HepG2 (cell line): ENCODE measurements around the gene TEX48. TPM values are rescaled to one million over a fixed set of nuclear protein-coding genes. Genes with fewer than 3 reads are reported as not detected.

ENCODE experiments used
- ATAC-seq: fragments of 200-7000 bp; cut with Tn5 transposase; 3 replicates; pipeline ENCODE4 v1.9.1; 2020; ENCODE audit warnings: mild to moderate bottlenecking, moderate library complexity
- BruUV-seq: library from RNA; stranded (reverse); fragments of 400-500 nt; replicated peaks from 2 replicates; lab custom pipeline; 2021; lab: Mats Ljungman, UMichigan
- CTCF ChIA-PET: fragments of 300-600 bp; formaldehyde crosslinking; extraction: SDS; loops from one replicate; lab custom pipeline; 2021; ENCODE audit warnings: low total read pairs, inconsistent platforms, low intra/inter-chr PET ratio; lab: Yijun Ruan, JAX
- POLR2A ChIA-PET: fragments of 350-600 bp; sonication (Branson Sonifier 250); formaldehyde crosslinking; loops from one replicate; lab custom pipeline; 2020; ENCODE audit warnings: antibody characterized with exemption, inconsistent platforms; lab: Yijun Ruan, JAX
- DNase-seq: peaks from one replicate; pipeline ENCODE4 v3.0.0-alpha.2; 2015; ENCODE audit warnings: low spot score
- FAIRE-seq: peaks from 3 replicates; lab custom pipeline; 2011; peaks lifted over from hg19 to GRCh38; lab: Jason Lieb, UNC
- H2AFZ ChIP-seq: one replicate; pipeline ENCODE4 v1.6.1; 2011; ENCODE audit warnings: low read length, inconsistent platforms
- H3K27ac ChIP-seq: fragments of 300-600 bp; 3 replicates; pipeline ENCODE4 v1.8.0; 2011; ENCODE audit warnings: mixed run types, mild to moderate bottlenecking, mixed read lengths, low read length, inconsistent platforms; ENCODE audit not compliant: insufficient read depth; ENCODE audit errors: extremely low read length
- H3K27me3 ChIP-seq, 2 experiments: fragments of 200-600 bp in 1 of 2; 2 replicates in 1 of 2; 3 replicates in 1 of 2; pipeline versions ENCODE4 v1.6.0 to v1.8.0; 2011; ENCODE audit warnings: low read length in 2 of 2, mild to moderate bottlenecking in 2 of 2, moderate library complexity in 2 of 2, inconsistent platforms in 1 of 2; ENCODE audit not compliant: insufficient read depth in 2 of 2, control insufficient read depth in 1 of 2
- H3K36me3 ChIP-seq, 2 experiments: fragments of 200-600 bp in 1 of 2; replicated peaks in 1 of 2; 2 replicates in 1 of 2; 3 replicates in 1 of 2; pipeline versions ENCODE4 v1.5.1 to v1.8.0; 2011; ENCODE audit warnings: low read length in 2 of 2, inconsistent platforms in 1 of 2; ENCODE audit not compliant: insufficient read depth in 2 of 2, control insufficient read depth in 1 of 2
- H3K4me1 ChIP-seq: 2 replicates; pipeline ENCODE4 v1.5.1; 2012; ENCODE audit warnings: low read length, inconsistent platforms; ENCODE audit not compliant: insufficient read depth
- H3K4me2 ChIP-seq: 2 replicates; pipeline ENCODE4 v1.6.0; 2011; ENCODE audit warnings: low read depth, low read length, inconsistent platforms
- H3K4me3 ChIP-seq, 3 experiments: fragments of 200-600 bp in 1 of 3; sonication (generic), shearing (Covaris generic) in 1 of 3; replicated peaks in 1 of 3; 2 replicates each; pipeline ENCODE4 v1.5.1; 2011 to 2016; ENCODE audit warnings: low read length in 3 of 3, inconsistent platforms in 2 of 3, low read depth in 2 of 3, mild to moderate bottlenecking in 2 of 3, control low read depth in 1 of 3, mixed read lengths in 1 of 3; ENCODE audit not compliant: insufficient read depth in 1 of 3
- H3K79me2 ChIP-seq: one replicate; pipeline ENCODE4 v1.6.1; 2011; ENCODE audit warnings: low read length, inconsistent platforms; ENCODE audit not compliant: insufficient read depth
- H3K9ac ChIP-seq: 2 replicates; pipeline ENCODE4 v1.6.0; 2011; ENCODE audit warnings: mild to moderate bottlenecking, low read depth, low read length, inconsistent platforms; ENCODE audit not compliant: insufficient read depth
- H3K9me3 ChIP-seq: 2 replicates; pipeline ENCODE4 v1.5.1; 2012; ENCODE audit warnings: mild to moderate bottlenecking, low read length
- H4K20me1 ChIP-seq: 2 replicates; pipeline ENCODE4 v1.6.0; 2011; ENCODE audit warnings: inconsistent platforms, mild to moderate bottlenecking, low read length, moderate library complexity; ENCODE audit not compliant: insufficient read depth
- GLI4 ChIP-seq: sonication (generic); formaldehyde crosslinking; IDR thresholded peaks from 2 replicates; pipeline ENCODE4 v1.5.1; 2020; ENCODE audit warnings: missing genetic modification reagents, mild to moderate bottlenecking, moderate library complexity, borderline replicate concordance
- MBD4 ChIP-seq: IDR thresholded peaks from 2 replicates; pipeline ENCODE4 v1.6.1; 2012; ENCODE audit warnings: low read length, inconsistent platforms, borderline replicate concordance
- MED1 ChIP-seq: sonication (generic); formaldehyde crosslinking; IDR thresholded peaks from 2 replicates; pipeline ENCODE4 v1.4.0; 2020; ENCODE audit warnings: missing genetic modification reagents
- MTA3 ChIP-seq: sonication (generic); formaldehyde crosslinking; IDR thresholded peaks from 2 replicates; pipeline ENCODE4 v1.4.0; 2020; ENCODE audit warnings: missing genetic modification reagents
- NFATC3 ChIP-seq: sonication (generic); formaldehyde crosslinking; IDR thresholded peaks from 2 replicates; pipeline ENCODE4 v1.5.1; 2020; ENCODE audit warnings: mild to moderate bottlenecking, missing genetic modification reagents
- NONO ChIP-seq, 2 experiments: fragments of 450-650 bp in 1 of 2; sonication (generic) in 1 of 2; formaldehyde crosslinking in 1 of 2; IDR thresholded peaks in 1 of 2; conservative IDR thresholded peaks in 1 of 2; 2 replicates each; pipeline versions ENCODE4 v1.6.1 to v1.8.0; 2017 to 2022; ENCODE audit warnings: mild to moderate bottlenecking in 1 of 2, missing genetic modification reagents in 1 of 2, moderate library complexity in 1 of 2
- RNF2 ChIP-seq: fragments of 450-650 bp; conservative IDR thresholded peaks from 2 replicates; pipeline ENCODE4 v1.6.1; 2016; ENCODE audit warnings: low read depth
- RORA ChIP-seq: sonication (generic); formaldehyde crosslinking; IDR thresholded peaks from 2 replicates; pipeline ENCODE4 v1.5.0; 2020; ENCODE audit warnings: mild to moderate bottlenecking, missing genetic modification reagents, moderate library complexity
- STAT5B ChIP-seq: sonication (generic); formaldehyde crosslinking; IDR thresholded peaks from 2 replicates; pipeline ENCODE4 v1.4.0; 2020; ENCODE audit warnings: missing genetic modification reagents
- ZBTB3 ChIP-seq: sonication (generic); formaldehyde crosslinking; IDR thresholded peaks from 2 replicates; pipeline ENCODE4 v1.4.0; 2020; ENCODE audit warnings: low read depth, mild to moderate bottlenecking, moderate library complexity, missing genetic modification reagents, borderline replicate concordance
- ZBTB42 ChIP-seq: sonication (generic); formaldehyde crosslinking; IDR thresholded peaks from 2 replicates; pipeline ENCODE4 v1.5.0; 2020; ENCODE audit warnings: mild to moderate bottlenecking, missing genetic modification reagents
- ZC3H4 ChIP-seq: sonication (generic); formaldehyde crosslinking; IDR thresholded peaks from 2 replicates; pipeline ENCODE4 v1.4.0; 2020; ENCODE audit warnings: missing genetic modification reagents, borderline replicate concordance
- ZNF329 ChIP-seq: sonication (generic); formaldehyde crosslinking; IDR thresholded peaks from 2 replicates; pipeline ENCODE4 v1.9.0; 2021; ENCODE audit warnings: low read depth, mild to moderate bottlenecking, missing genetic modification reagents
- ZNF784 ChIP-seq: sonication (generic); formaldehyde crosslinking; IDR thresholded peaks from 2 replicates; pipeline ENCODE4 v1.5.1; 2020; ENCODE audit warnings: missing genetic modification reagents, mild to moderate bottlenecking, borderline replicate concordance
- WGBS: methylation state at CpG from one replicate; pipeline ENCODE4 v1.1.6; 2017; ENCODE audit warnings: low lambda C conversion rate; 5-methylcytosine and 5-hydroxymethylcytosine counted together
- in situ Hi-C: cut with HindIII; loops from 2 replicates; pipeline ENCODE4 v1.10.0; 2017; ENCODE audit warnings: low pct_unique_long_range_greater_than_20kb; ENCODE audit not compliant: extremely low pct_ligation_motif_present
- intact Hi-C: fragments of 100-400 bp; cut with micrococcal nuclease; formaldehyde crosslinking; loops from one replicate; pipeline ENCODE4 v1.10.0; 2022; ENCODE audit not compliant: unreplicated experiment
- polyA plus RNA-seq, 8 experiments: library from polyadenylated mRNA; depleted of rRNA in 3 of 8; stranded (reverse) in 7 of 8; unstranded in 1 of 8; fragments of >200 nt; fragmentation: Illumina TruSeq in 4 of 8; extraction: Trizol in 4 of 8; gene quantifications; 2 replicates each; pipeline versions ENCODE4 v1.2.1 to v1.2.3, GENCODE V29; 2011 to 2016; ENCODE audit warnings: low read depth in 4 of 8, missing spikeins in 1 of 8, mixed read lengths in 1 of 8; ENCODE audit not compliant: insufficient read depth in 1 of 8
- total RNA-seq, 5 experiments: library from RNA; depleted of rRNA; stranded (reverse); fragments of >200 nt; fragmentation: Illumina TruSeq; extraction: Trizol; gene quantifications; 2 replicates each; pipeline ENCODE4 v1.2.3, GENCODE V29; 2016; ENCODE audit warnings: low read depth in 1 of 5

Gene TEX48
- total and polyA plus RNA-seq, 2 of the 13 experiments (the other 11 are each of a cell fraction or from before 2014, with no cell fraction given): not detected

GRCh38 chr9:114643001-114643400 lies 39.0 kb downstream of the TEX48 start:
- H3K27me3 ChIP-seq: no peaks in the 10 kb centered on the region
- H3K4me2 ChIP-seq: no peak overlapping the region
- FAIRE-seq: no peak
- CTCF ChIA-PET: no interaction called here
- intact Hi-C loops: no loop called here
- ATAC-seq: no peak
- BruUV-seq: no TSS peak
- in situ Hi-C loops: no loop called here
- no peak for TF ChIP-seq NFATC3 (CRISPR knock-in tag)
- TF ChIP-seq ZNF329: no peak
- TF ChIP-seq GLI4 (CRISPR knock-in tag): no peak
- no peak for TF ChIP-seq RORA (CRISPR knock-in tag)
- TF ChIP-seq ZBTB42 (CRISPR knock-in tag): no peak
- TF ChIP-seq ZNF784 (CRISPR knock-in tag): no peak
- H3K9me3 ChIP-seq: peaks cover 11% of the 10 kb centered on the region; the same call in 1 of the 2 replicates
- 98% methylated on average over 8 of the region's 8 CpGs for WGBS
- no peak overlapping the region for H3K9ac ChIP-seq
- no peaks in the 10 kb centered on the region for H4K20me1 ChIP-seq
- H3K4me3 ChIP-seq: no peak overlapping the region
- H3K27ac ChIP-seq: no peak overlapping the region
- POLR2A ChIA-PET: no interaction called here
- no peak for DNase-seq
- no peaks in the 10 kb centered on the region for H3K79me2 ChIP-seq
- no peaks in the 10 kb centered on the region for H3K4me1 ChIP-seq
- peaks cover 10 to 22% of the 10 kb centered on the region in 2 experiments; a peak in 3 of 5 replicates for H3K36me3 ChIP-seq
- no peak overlapping the region for H2AFZ ChIP-seq

GRCh38 chr9:114641967-114642366 lies 40.0 kb downstream of the TEX48 start:
- in situ Hi-C loops (no loop called here), intact Hi-C loops (no loop called here)
- ChIA-PET CTCF (no interaction called here), POLR2A (no interaction called here)
- 100% methylated on average over 1 of the region's 1 CpG for WGBS
- Histone ChIP-seq H3K9me3 (0 out of 2 replicates have a peak, but pooled peaks cover 4% of the 10 kb centered on the region), H4K20me1 (no peaks in the 10 kb centered on the region), H3K79me2 (no peaks in the 10 kb centered on the region), H3K27ac (no peak overlapping the region), H3K27me3 (no peaks in the 10 kb centered on the region), H3K36me3 (peaks cover 10 to 22% of the 10 kb centered on the region in 2 experiments; a peak in 3 of 5 replicates), H3K4me2 (no peak overlapping the region), H3K4me1 (no peaks in the 10 kb centered on the region), H3K4me3 (no peak overlapping the region), H2AFZ (no peak overlapping the region), H3K9ac (no peak overlapping the region)
- no TSS peak for BruUV-seq
- TF ChIP-seq MED1 (CRISPR knock-in tag) (no peak), RNF2 (no peak), NONO (IDR thresholded peaks at IDR 0.05) (no peak), NONO (CRISPR knock-in tag; conservative IDR thresholded peaks at IDR 0.05) (no peak), ZBTB3 (no peak), STAT5B (no peak), ZC3H4 (no peak), MBD4 (no peak), MTA3 (CRISPR knock-in tag) (no peak)
- DNase-seq: no peak
- no peak for FAIRE-seq
- no peak for ATAC-seq
